ENCODE measurements around the gene CFAP119. TPM values are rescaled to one million over a fixed set of nuclear protein-coding genes. Genes with fewer than 3 reads are reported as not detected.

Gene CFAP119
- total and polyA plus RNA-seq, 8 donors: 5.1 to 10.9 (median 6.8) TPM

DNA sequence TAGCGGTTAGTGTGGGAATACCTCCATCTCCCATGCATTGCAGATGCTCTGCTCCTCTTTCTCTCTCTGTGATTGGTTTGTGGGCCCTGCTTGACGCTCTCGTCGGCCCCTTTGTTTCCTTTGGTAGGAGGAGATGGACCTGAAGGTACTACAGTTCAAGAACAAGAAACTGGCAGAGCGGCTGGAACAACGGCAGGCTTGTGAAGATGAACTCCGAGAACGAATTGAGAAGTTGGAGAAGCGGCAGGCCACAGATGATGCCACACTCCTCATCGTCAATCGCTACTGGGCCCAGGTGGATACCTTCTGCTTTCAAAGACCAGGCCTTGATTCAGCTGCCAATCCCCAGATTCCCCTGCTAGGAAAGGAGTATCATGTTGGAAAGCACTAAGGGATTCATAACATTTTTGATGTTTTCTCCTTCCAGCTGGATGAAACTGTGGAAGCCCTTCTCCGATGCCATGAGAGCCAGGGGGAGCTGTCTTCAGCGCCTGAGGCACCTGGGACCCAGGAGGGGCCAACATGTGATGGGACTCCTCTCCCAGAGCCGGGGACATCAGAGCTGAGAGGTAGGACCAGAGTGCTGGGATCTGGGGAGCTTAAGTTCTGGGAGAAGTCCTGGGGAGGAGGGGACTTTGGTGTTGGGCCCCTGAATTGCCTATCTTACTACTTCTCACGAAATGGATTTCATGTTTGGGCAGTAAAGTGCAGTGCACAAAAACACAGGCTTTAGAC, 1.3 kb upstream of the CFAP119 start:
- DNase-seq (peak in 1 of 4 donors; percentile 28), ATAC-seq (no peak)
- Histone ChIP-seq H3K4me1 (peaks cover 21 to 53% of the 10 kb centered on the region in 2 donors), H3K27me3 (no peaks in the 10 kb centered on the region), H3K9me3 (no peaks in the 10 kb centered on the region), H3K4me3 (peak overlapping the region; percentile 91 to 96), H3K36me3 (peaks cover 0 to 65% of the 10 kb centered on the region in 2 donors), H3K27ac (peak overlapping the region in 1 of 2 donors; percentile 91)
- intact Hi-C loops (cut with DNase I): no loop called here
- TF ChIP-seq CTCF (IDR thresholded peaks at IDR 0.05): no peak

DNA sequence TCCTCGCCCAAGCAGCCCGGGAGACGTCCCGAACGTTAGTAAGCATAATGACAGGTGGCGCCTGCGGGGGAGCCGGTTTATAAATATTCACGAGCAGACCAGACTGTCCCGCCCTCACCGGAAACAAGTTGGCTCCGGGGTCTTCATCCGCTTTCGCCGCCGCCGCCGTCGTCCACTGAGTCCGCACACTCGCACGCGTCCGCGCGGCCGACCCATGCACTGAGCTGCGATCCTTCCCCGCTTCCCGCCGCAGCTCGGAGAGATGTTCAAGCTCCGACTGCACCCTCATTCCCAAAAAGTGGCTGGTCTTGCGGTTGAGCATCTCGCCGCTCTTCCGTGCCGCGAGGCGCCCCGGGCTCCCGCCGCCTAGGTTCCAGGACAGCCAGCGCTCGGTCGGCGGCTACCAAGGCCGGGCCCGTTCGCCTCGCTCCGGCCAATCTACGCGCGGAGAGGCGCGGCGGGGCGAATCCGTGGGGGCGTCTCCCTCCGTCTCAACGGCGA, 385 bp downstream of the CFAP119 start:
- H3K27me3 ChIP-seq: no peaks in the 10 kb centered on the region
- DNase-seq (peak in 1 of 4 donors; percentile 84), ATAC-seq (peak; percentile 47)
- no peaks in the 10 kb centered on the region for H3K9me3 ChIP-seq
- no peak for TF ChIP-seq CTCF (IDR thresholded peaks at IDR 0.05)
- H3K4me1 ChIP-seq: peaks cover 21 to 53% of the 10 kb centered on the region in 2 donors
- H3K27ac ChIP-seq: peak overlapping the region in 1 of 2 donors; percentile 91
- intact Hi-C loops (cut with DNase I): no loop called here
- H3K4me3 ChIP-seq: peak overlapping the region; percentile 91 to 96
- peaks cover 0 to 65% of the 10 kb centered on the region in 2 donors for H3K36me3 ChIP-seq

DNA sequence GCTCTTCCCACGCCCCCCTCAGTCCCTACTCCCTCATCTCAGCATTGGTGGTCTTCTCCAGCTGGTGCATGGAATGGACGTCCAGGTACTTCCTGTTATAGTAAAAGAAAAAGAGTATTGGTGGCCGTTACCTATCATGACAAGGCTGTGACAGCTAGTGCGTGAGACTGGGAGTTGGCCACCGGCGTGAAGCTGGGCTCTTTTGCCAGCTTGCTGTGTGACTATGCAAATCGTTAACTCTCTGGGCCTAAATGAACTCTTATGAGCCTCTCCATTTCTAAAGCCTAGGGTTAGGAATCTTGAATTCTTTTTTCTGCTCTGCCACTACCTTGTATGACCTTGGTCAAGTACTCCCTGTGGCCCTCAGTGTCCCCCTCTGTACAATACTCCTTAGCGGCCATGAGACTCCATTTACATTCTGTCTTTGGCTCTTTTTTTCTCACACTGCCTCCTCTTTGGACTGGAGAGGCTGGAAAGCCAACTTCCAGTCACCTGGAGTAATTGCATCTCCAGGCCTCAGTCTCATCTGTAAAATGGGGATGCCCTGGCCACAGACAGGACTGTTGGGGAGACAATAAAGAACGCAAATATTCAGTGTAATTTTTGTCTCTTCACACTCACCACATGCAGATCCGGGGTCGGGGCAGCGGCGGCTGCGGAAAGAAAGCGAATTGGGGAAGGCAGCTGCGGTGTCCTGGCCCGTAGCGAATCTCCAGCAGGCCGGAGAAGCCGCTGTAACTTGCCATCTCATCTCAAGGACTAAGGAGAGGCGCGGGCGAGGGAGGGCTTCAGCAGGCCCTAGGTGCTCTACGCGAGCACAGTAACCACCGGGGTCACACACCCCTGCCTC, 1.1 kb downstream of the CFAP119 start:
- H3K36me3 ChIP-seq: peaks cover 0 to 65% of the 10 kb centered on the region in 2 donors
- no peak for ATAC-seq
- H3K4me1 ChIP-seq: peaks cover 21 to 53% of the 10 kb centered on the region in 2 donors
- H3K27me3 ChIP-seq: no peaks in the 10 kb centered on the region
- intact Hi-C loops (cut with DNase I): no loop called here
- no peak for DNase-seq
- peak overlapping the region; percentile 91 to 96 for H3K4me3 ChIP-seq
- no peak for TF ChIP-seq CTCF (IDR thresholded peaks at IDR 0.05)
- peak overlapping the region in 1 of 2 donors; percentile 91 for H3K27ac ChIP-seq
- H3K9me3 ChIP-seq: no peaks in the 10 kb centered on the region

DNA sequence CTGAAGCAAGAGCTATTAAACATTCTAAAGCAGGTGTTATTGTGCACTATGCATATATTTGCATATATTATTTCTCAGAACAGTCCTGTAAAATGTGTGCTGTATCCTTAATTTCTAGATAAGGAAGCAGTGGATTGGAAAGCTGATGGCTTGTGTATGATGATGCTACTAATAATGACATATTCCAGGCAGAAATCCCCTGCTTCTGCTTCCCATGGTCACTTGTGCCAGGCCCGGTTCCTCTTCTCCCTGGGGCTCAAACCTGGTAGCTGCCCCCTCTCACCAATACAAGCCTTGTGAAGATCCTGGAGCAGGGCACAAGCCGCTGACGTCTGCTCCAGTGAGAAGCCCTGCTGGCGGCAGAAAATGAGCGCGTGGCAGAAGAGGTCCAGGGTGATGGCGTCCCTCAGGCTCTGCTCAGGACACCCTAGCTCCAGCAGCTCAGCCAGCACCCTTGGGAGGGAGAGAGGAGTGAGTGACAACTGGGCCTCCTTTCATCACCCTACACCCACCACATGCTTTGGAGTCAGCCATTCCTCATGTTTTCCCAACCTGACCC, 1.8 kb downstream of the CFAP119 start:
- H3K27me3 ChIP-seq: no peaks in the 10 kb centered on the region
- intact Hi-C loops (cut with DNase I): no loop called here
- H3K4me3 ChIP-seq: no peak overlapping the region
- H3K4me1 ChIP-seq: peaks cover 21 to 53% of the 10 kb centered on the region in 2 donors
- H3K36me3 ChIP-seq: peaks cover 0 to 65% of the 10 kb centered on the region in 2 donors
- H3K27ac ChIP-seq: peak overlapping the region in 1 of 2 donors; percentile 90
- H3K9me3 ChIP-seq: no peaks in the 10 kb centered on the region
- ATAC-seq (no peak), DNase-seq (peak in 1 of 4 donors; percentile 43)
- TF ChIP-seq CTCF (IDR thresholded peaks at IDR 0.05): no peak
